ENCODE results near the gene HMCN2.

GRCh38 chr9:130444565-130445221 is 179.1 kb downstream of the HMCN2 start, which contains the start of gene ASS1:
- no peak for TF ChIP-seq NFIC (IDR thresholded peaks at IDR 0.05)
- TF ChIP-seq EP300 (IDR thresholded peaks at IDR 0.05; ENCODE audit: borderline replicate concordance) = no peak; the same call in 1 of the 2 replicates
- peak; percentile 66 for TF ChIP-seq TAF1 (IDR thresholded peaks at IDR 0.05; ENCODE audit: low read depth)
- no peak for TF ChIP-seq YY1 (IDR thresholded peaks at IDR 0.05; ENCODE audit: low read depth)
- TF ChIP-seq USF1 (IDR thresholded peaks at IDR 0.05) = peak; percentile 88
- no peak for TF ChIP-seq CEBPB (IDR thresholded peaks at IDR 0.05)
